Keratinocyte (primary cell): ENCODE results near the gene JMJD7. TPM values are rescaled to one million over a fixed set of nuclear protein-coding genes. Genes with fewer than 3 reads are reported as not detected.

Experiments used
- DNase-seq: peaks from one replicate; pipeline ENCODE4 v3.0.0-alpha.2; 2011; ENCODE audit warnings: low read depth, missing footprints, low spot score
- FAIRE-seq: peaks from 2 replicates; lab custom pipeline; 2011; peaks lifted over from hg19 to GRCh38; lab: Jason Lieb, UNC
- H2AFZ ChIP-seq: 2 replicates; pipeline ENCODE4 v1.6.0; 2012; ENCODE audit warnings: low read length, control low read depth, inconsistent platforms; ENCODE audit not compliant: control insufficient read depth
- H3K27ac ChIP-seq: 2 replicates; pipeline ENCODE4 v1.5.1; 2011; ENCODE audit warnings: low read length; ENCODE audit not compliant: control insufficient read depth, insufficient read depth
- H3K27me3 ChIP-seq: 3 replicates; pipeline ENCODE4 v1.6.0; 2011; ENCODE audit warnings: low read length; ENCODE audit not compliant: control insufficient read depth, insufficient read depth; ENCODE audit errors: extremely low read depth
- H3K36me3 ChIP-seq, 2 experiments: 2 replicates in 1 of 2; 3 replicates in 1 of 2; pipeline ENCODE4 v1.5.1; 2011; ENCODE audit warnings: low read length in 2 of 2, mild to moderate bottlenecking in 1 of 2; ENCODE audit not compliant: control insufficient read depth in 2 of 2, insufficient read depth in 2 of 2; ENCODE audit errors: extremely low read depth in 1 of 2
- H3K4me1 ChIP-seq: 3 replicates; pipeline ENCODE4 v1.5.1; 2011; ENCODE audit warnings: low read length; ENCODE audit not compliant: control insufficient read depth, insufficient read depth; ENCODE audit errors: extremely low read depth
- H3K4me2 ChIP-seq: 3 replicates; pipeline ENCODE4 v1.6.0; 2011; ENCODE audit warnings: low read depth, low read length; ENCODE audit not compliant: control insufficient read depth, insufficient read depth; ENCODE audit errors: extremely low read depth
- H3K4me3 ChIP-seq, 3 experiments: fragments of 200-600 bp in 1 of 3; sonication (generic) in 1 of 3; 2 replicates in 2 of 3; 3 replicates in 1 of 3; pipeline ENCODE4 v1.5.1; 2011 to 2016; ENCODE audit warnings: low read length in 3 of 3, mild to moderate bottlenecking in 3 of 3, control low read depth in 2 of 3, inconsistent platforms in 1 of 3, low read depth in 1 of 3, mixed read lengths in 1 of 3, mixed run types in 1 of 3, moderate library complexity in 1 of 3; ENCODE audit not compliant: control insufficient read depth in 2 of 3, insufficient read depth in 2 of 3; ENCODE audit errors: extremely low read depth in 1 of 3
- H3K79me2 ChIP-seq: 2 replicates; pipeline ENCODE4 v1.6.0; 2012; ENCODE audit warnings: low read length; ENCODE audit not compliant: control insufficient read depth, insufficient read depth
- H3K9ac ChIP-seq: 3 replicates; pipeline ENCODE4 v1.6.0; 2011; ENCODE audit warnings: low read length; ENCODE audit not compliant: control insufficient read depth, insufficient read depth; ENCODE audit errors: extremely low read depth
- H3K9me1 ChIP-seq: 3 replicates; pipeline ENCODE4 v1.6.0; 2011; ENCODE audit warnings: low read length; ENCODE audit not compliant: control insufficient read depth, insufficient read depth; ENCODE audit errors: extremely low read depth
- H3K9me3 ChIP-seq: 2 replicates; pipeline ENCODE4 v1.5.1; 2012; ENCODE audit warnings: low read depth, low read length; ENCODE audit not compliant: control insufficient read depth
- H4K20me1 ChIP-seq: 3 replicates; pipeline ENCODE4 v1.6.0; 2011; ENCODE audit warnings: low read length; ENCODE audit not compliant: control insufficient read depth, insufficient read depth; ENCODE audit errors: extremely low read depth
- EZH2 ChIP-seq: IDR thresholded peaks from one replicate; pipeline ENCODE4 v1.6.1; 2012; ENCODE audit warnings: inconsistent platforms, mild to moderate bottlenecking, low read length, moderate library complexity
- dilution Hi-C: fragments of 300-500 bp; cut with MboI; formaldehyde crosslinking; loops from one replicate; pipeline ENCODE4 v1.7.0; 2020; ENCODE audit warnings: low sequenced_read_pairs; ENCODE audit not compliant: extremely low pct_ligation_motif_present
- polyA plus RNA-seq, 5 experiments: library from polyadenylated mRNA; depleted of rRNA in 3 of 5; stranded (reverse) in 3 of 5; stranded (forward) in 1 of 5; unstranded in 1 of 5; fragments of >200 nt; gene quantifications; 1 replicate in 1 of 5; 2 replicates in 3 of 5; 3 replicates in 1 of 5; pipeline versions ENCODE4 v1.2.1 to v1.2.3, GENCODE V29; 2011 to 2012; ENCODE audit warnings: missing spikeins in 2 of 5, low read depth in 1 of 5, low replicate concordance in 1 of 5
- TF ChIP-seq, protein P1 (sequence below), 3 experiments: IDR thresholded peaks in 1 of 3; conservative IDR thresholded peaks in 1 of 3; optimal IDR thresholded peaks in 1 of 3; 2 replicates in 2 of 3; 3 replicates in 1 of 3; pipeline versions ENCODE3 to v1.5.1; 2011; ENCODE audit warnings: low read length in 3 of 3, mild to moderate bottlenecking in 3 of 3, moderate library complexity in 2 of 3, control low read depth in 1 of 3, inconsistent platforms in 1 of 3; ENCODE audit not compliant: insufficient read depth in 2 of 3; ENCODE audit errors: extremely low read depth in 1 of 3

JMJD7 gene
- polyA plus RNA-seq, 1 donor (not counting 4 experiments of a cell fraction or from before 2014, with no cell fraction given) = 8.2 TPM

GRCh38 chr15:41827290-41827879 lies 507 bp upstream of the JMJD7 start:
- DNase-seq (no peak), FAIRE-seq (no peak)
- H3K4me1 ChIP-seq = peaks cover 56% of the 10 kb centered on the region
- H3K27ac ChIP-seq = peak overlapping the region; percentile 83
- H3K9ac ChIP-seq = peak overlapping the region; percentile 70
- H3K9me1 ChIP-seq = no peaks in the 10 kb centered on the region
- TF ChIP-seq EZH2 = no peak
- TF ChIP-seq, protein P1, sequence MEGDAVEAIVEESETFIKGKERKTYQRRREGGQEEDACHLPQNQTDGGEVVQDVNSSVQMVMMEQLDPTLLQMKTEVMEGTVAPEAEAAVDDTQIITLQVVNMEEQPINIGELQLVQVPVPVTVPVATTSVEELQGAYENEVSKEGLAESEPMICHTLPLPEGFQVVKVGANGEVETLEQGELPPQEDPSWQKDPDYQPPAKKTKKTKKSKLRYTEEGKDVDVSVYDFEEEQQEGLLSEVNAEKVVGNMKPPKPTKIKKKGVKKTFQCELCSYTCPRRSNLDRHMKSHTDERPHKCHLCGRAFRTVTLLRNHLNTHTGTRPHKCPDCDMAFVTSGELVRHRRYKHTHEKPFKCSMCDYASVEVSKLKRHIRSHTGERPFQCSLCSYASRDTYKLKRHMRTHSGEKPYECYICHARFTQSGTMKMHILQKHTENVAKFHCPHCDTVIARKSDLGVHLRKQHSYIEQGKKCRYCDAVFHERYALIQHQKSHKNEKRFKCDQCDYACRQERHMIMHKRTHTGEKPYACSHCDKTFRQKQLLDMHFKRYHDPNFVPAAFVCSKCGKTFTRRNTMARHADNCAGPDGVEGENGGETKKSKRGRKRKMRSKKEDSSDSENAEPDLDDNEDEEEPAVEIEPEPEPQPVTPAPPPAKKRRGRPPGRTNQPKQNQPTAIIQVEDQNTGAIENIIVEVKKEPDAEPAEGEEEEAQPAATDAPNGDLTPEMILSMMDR (optimal IDR thresholded peaks at IDR 0.05 in 1 of 3, IDR thresholded peaks at IDR 0.05 in 1 of 3, conservative IDR thresholded peaks at IDR 0.05 in 1 of 3; ENCODE audit: extremely low read depth in 1 of 3, insufficient read depth in 2 of 3, low read length in 3 of 3) = peak in 1 of 3 experiments; percentile 8
- H3K36me3 ChIP-seq = peaks cover 23 to 45% of the 10 kb centered on the region in 2 experiments
- no peaks in the 10 kb centered on the region for H3K27me3 ChIP-seq
- H3K4me2 ChIP-seq = peak overlapping the region; percentile 80
- H2AFZ ChIP-seq = no peak overlapping the region
- H3K79me2 ChIP-seq = peaks cover 6% of the 10 kb centered on the region
- peaks cover 4% of the 10 kb centered on the region for H4K20me1 ChIP-seq
- dilution Hi-C loops = no loop called here
- peak overlapping the region; percentile 44 to 57 (median 47) for H3K4me3 ChIP-seq
- H3K9me3 ChIP-seq = no peaks in the 10 kb centered on the region

- Histone ChIP-seq H3K9me3 (no peaks in the 10 kb centered on the region), H3K36me3 (peaks cover 11 to 33% of the 10 kb centered on the region in 2 experiments), H3K27me3 (no peaks in the 10 kb centered on the region), H3K4me2 (peak overlapping the region; percentile 99), H3K79me2 (peaks cover 6% of the 10 kb centered on the region), H3K4me3 (peak overlapping the region; percentile 57 to 98 (median 82)), H4K20me1 (peaks cover 4% of the 10 kb centered on the region), H3K27ac (peak overlapping the region; percentile 93), H3K4me1 (peaks cover 68% of the 10 kb centered on the region), H3K9ac (peak overlapping the region; percentile 96), H2AFZ (no peak overlapping the region), H3K9me1 (no peaks in the 10 kb centered on the region)
- dilution Hi-C loops = no loop called here
- DNase-seq (no peak), FAIRE-seq (peak; percentile 64)
- no peak for TF ChIP-seq EZH2
- TF ChIP-seq, protein P1 (optimal IDR thresholded peaks at IDR 0.05 in 1 of 3, IDR thresholded peaks at IDR 0.05 in 1 of 3, conservative IDR thresholded peaks at IDR 0.05 in 1 of 3; ENCODE audit: extremely low read depth in 1 of 3, insufficient read depth in 2 of 3, low read length in 3 of 3) = no peak
These were observed 882 bp downstream of the JMJD7 start for GRCh38 chr15:41828807-41829141.
